PFSK-1 (cell line): Measurements from ENCODE around the gene DUSP28.

Experiments used
- FOXP2 ChIP-seq: optimal IDR thresholded peaks from 2 replicates; pipeline ENCODE3; 2011; ENCODE audit warnings: borderline replicate concordance, control low read depth, inconsistent platforms; ENCODE audit not compliant: insufficient read depth; ENCODE audit errors: extremely low read length, extremely low read depth
- POLR2AphosphoS5 ChIP-seq: IDR thresholded peaks from 2 replicates; pipeline ENCODE4 v1.6.1; 2012; ENCODE audit warnings: low read depth, mild to moderate bottlenecking, control low read depth, low read length, moderate library complexity
- REST ChIP-seq, 2 experiments: IDR thresholded peaks; 2 replicates each; pipeline versions ENCODE4 v1.6.1 to v1.8.0; 2011 to 2012; ENCODE audit warnings: low read depth in 2 of 2, low read length in 2 of 2, control low read depth in 1 of 2, inconsistent platforms in 1 of 2, mild to moderate bottlenecking in 1 of 2, moderate library complexity in 1 of 2; ENCODE audit not compliant: insufficient read depth in 1 of 2
- SIN3A ChIP-seq: IDR thresholded peaks from 2 replicates; pipeline ENCODE4 v1.6.1; 2012; ENCODE audit warnings: mild to moderate bottlenecking, low read length, moderate library complexity, borderline replicate concordance; ENCODE audit not compliant: insufficient read depth
- TAF1 ChIP-seq: IDR thresholded peaks from 2 replicates; pipeline ENCODE4 v1.6.1; 2012; ENCODE audit warnings: low read length, control low read depth, borderline replicate concordance; ENCODE audit not compliant: insufficient read depth

DUSP28 gene

DNA sequence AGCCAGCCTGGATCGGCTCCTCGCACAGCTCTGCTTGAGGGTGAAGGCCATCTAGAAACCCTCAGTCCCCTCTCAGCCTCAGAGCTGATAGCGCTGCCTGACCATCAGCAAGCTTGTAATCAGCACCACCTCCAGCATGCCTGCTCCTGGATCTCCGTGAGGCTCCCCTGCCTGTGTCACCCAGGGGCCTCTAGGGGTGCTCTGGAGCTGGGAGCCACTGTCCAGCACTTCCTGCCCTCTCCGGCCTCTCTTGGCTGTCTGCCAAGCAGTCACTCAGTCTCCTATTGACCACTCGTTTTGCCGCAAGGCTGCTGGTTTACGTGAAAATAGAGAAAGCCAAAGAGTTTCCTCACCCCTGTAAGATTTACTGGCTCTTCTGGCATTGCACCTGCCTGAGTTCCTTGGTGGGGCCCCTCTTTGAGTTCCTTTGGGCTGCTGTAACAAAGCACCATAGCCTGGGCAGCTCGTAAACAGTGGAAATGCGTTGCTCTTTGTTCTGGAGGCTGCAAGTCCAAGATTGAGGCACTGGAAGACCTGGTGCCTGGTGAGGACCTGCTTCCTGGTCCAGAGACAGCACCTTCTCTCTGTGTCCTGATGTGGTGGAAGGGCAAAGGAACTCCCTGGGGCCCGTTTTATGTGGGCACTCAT, 44.3 kb downstream of the DUSP28 start:
- TF ChIP-seq TAF1 (no peak), POLR2AphosphoS5 (peak; percentile 49; the same call in 1 of the 2 replicates), FOXP2 (peak; percentile 77), REST (IDR thresholded peaks at IDR 0.05; ENCODE audit: insufficient read depth in 1 of 2, low read depth in 2 of 2, low read length in 2 of 2) (peak; percentile 83 to 90), SIN3A (no peak)

DNA sequence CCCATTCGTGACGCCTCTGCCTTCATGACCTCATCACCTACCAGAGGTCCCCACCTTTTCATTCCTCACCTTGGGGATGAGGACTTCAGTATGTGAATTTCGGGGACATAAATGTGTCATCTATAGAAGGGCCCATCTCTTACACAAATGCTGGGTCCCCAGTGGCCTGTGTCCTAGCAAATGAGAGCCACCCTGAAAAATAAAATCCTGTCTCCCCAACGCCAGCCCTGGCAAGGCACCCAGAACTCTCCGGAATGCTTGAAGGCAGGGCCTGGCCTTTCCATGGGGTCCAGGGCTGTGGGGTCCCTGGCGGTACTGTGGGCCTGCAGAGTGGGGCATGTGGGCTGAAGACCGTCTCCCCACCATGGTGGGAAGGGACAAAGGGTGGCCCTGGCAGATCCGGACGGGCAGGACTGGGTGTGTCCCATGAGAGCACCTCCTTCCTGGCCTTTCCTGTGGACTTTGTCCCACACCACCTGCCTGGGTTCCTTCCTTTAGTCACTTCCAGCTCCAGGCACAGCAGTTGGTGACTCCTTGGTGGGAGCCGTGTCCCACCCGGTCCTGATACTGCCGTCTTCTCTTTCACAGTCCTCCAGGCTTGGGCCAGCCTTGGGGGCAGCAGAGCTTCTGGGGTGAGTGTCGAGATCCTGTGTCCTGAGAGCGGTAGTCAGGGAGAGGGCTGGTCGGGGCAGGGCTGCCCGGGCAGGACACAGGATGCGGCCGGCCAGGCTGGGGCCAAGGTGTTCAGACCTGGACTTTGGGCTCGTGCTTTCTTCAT, 45.0 kb downstream of the DUSP28 start:
- TF ChIP-seq TAF1 = no peak
- TF ChIP-seq SIN3A = no peak
- no peak for TF ChIP-seq FOXP2
- TF ChIP-seq POLR2AphosphoS5 = no peak
- no peak for TF ChIP-seq REST (IDR thresholded peaks at IDR 0.05; ENCODE audit: insufficient read depth in 1 of 2, low read depth in 2 of 2, low read length in 2 of 2)

DNA sequence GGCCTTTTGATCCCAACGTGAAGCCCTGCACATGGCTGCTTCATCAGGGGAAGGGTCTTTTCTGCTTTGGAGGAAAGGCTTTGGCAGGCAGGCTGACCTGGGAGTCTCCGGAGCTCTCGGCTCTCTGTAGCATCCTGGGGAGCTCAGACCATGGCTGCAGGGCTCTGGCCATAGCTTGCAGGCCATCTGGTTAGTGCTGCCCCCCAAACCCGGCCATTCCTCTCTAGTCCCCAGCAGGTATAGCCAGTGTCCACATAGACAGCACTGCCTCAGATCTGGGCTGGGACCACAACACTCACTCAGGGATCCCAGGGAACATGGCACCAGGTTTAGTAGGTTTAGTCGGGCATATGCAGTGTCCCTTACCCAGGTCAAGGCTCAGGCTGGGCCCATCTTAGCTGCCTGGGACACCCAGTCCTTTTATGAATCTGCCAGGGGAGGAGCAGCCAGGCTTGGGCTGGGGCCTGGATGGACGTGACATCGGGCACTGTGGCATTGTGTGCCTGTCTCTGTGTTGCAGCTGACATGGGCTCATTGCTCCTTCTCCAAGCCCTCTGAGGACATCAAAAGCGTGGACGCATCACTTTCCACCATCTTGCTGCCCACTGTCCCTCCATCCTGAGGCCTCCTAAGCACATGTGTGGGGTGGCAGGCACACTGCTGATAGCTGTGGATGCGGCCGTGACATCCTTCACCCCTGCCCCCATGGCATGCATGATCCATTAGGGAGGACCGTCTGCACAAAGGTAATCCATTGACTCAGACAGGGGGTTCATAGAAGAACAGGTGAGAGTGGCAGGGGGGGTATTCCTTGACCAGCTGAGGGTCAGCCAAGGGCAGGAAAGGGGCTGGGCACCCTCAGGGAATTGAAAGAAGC, 45.9 kb downstream of the DUSP28 start:
- TF ChIP-seq TAF1 (no peak), FOXP2 (no peak), SIN3A (no peak), POLR2AphosphoS5 (no peak), REST (IDR thresholded peaks at IDR 0.05; ENCODE audit: insufficient read depth in 1 of 2, low read depth in 2 of 2, low read length in 2 of 2) (no peak)

- TF ChIP-seq REST (IDR thresholded peaks at IDR 0.05; ENCODE audit: insufficient read depth in 1 of 2, low read depth in 2 of 2, low read length in 2 of 2) = no peak
- TF ChIP-seq FOXP2 = no peak
- TF ChIP-seq SIN3A = no peak
- no peak for TF ChIP-seq TAF1
- no peak for TF ChIP-seq POLR2AphosphoS5
Measured at GRCh38 chr2:240611601-240612210, 51.5 kb downstream of the DUSP28 start.
